Stimulated activated CD4-positive, alpha-beta T cell treated with anti-CD3 and anti-CD28 coated beads, Interleukin-12 subunit alpha, Interleukin-12 subunit beta, amount 100 ng/mL, for 24 hours (primary cell): ENCODE measurements around the gene TMEM82.

ENCODE experiments used
- DNase-seq, 2 experiments: peaks; one replicate each; pipeline ENCODE4 v3.0.0-alpha.2; 2020; ENCODE audit warnings: low read depth in 2 of 2

Gene TMEM82

DNA sequence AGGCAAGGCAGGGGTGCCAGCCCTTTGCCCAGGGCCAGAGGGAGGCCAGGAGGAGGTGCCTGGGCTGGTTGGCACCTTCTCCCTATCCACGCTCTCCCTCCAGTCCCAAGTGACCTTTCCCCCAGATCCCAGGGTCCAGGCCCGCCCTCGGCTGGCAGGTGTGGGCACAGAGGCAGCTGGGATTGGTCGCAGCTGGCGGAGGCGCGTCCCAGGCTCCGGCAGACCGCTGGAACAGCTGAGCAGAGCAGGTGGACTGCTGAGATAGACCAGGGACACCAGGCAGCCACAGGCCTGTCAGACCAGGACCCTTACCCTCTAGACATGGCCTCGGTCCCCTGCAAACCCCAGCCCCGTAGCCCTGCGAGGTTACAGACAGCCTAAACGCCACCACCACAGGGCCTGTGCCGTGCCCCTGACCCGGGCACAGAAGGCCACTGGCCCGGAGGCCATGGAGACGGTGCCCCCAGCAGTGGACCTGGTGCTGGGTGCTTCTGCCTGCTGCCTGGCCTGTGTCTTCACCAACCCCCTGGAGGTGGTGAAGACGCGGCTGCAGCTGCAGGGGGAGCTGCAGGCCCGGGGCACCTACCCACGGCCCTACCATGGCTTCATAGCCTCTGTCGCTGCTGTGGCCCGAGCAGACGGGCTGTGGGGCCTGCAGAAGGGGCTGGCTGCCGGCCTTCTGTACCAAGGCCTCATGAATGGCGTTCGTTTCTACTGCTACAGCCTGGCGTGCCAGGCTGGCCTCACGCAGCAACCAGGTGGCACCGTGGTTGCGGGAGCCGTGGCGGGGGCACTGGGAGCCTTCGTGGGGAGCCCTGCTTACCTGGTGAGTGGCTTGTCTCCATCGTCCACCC lies 6.0 kb upstream of the TMEM82 start, which contains the start of gene SLC25A34:
Gene SLC25A34 (plus strand): TSS at position 221 of the 854 bp plus-strand sequence. CDS start 228 bp downstream, at position 449.
- DNase-seq: no peak

DNA sequence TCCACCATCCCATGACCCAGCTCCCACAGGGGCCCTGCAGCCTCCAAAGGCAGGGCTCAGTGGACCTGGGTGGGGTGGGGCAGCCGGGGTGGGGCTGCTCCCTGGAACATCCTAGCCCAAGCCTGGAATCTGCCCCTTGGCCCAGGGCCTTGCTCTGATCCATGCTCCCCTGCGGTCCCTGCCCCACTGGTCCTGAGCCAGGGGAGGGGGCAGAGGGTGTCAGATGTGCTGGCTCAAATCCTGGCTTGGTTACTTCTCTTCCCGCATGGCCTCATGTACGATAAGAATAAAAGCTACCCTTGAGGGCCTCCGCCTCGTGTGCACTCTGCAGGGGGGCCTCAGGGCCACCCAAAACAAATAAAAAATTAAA lies 5.4 kb upstream of the TMEM82 start:
- DNase-seq: no peak

DNA sequence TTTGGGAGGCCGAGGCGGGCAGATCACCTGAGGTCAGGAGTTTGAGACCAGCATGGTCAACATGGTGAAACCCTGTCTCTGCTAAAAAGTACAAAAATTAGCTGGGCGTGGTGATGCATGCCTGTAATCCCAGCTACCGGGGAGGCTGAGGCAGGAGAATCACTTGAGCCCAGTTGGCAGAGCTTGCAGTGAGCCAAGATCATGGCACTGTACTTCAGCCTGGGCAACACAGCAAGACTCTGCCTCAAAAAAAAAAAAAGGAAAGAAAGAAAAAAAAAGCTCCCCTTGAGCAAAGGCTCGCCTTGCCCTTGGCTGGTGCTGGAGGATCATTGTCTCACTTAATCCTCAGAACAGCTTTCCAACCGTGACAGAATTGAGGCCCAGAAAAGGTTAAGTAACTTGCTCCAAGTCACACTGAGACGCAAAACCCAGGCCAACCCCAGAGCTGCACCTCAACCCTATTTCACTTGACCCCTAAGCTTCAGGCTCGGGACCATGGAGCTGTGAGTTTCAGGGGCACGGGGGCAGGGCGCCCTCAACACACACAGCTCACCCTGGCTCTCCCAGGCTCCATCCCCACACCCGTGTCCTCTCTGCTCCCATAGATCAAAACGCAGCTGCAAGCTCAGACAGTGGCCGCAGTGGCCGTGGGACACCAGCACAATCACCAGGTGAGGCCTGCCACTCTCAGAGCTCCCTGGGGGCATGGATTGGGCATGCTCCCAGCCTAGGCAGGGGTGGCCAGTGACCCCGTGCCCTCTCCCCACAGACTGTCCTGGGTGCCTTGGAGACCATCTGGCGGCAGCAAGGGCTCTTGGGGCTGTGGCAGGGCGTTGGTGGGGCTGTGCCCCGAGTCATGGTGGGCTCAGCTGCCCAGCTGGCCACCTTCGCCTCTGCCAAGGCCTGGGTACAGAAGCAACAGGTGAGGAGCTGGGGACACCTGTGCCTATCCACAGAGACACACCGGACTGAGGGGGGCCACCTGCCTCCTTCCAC lies 4.7 kb upstream of the TMEM82 start:
- DNase-seq: no peak

DNA sequence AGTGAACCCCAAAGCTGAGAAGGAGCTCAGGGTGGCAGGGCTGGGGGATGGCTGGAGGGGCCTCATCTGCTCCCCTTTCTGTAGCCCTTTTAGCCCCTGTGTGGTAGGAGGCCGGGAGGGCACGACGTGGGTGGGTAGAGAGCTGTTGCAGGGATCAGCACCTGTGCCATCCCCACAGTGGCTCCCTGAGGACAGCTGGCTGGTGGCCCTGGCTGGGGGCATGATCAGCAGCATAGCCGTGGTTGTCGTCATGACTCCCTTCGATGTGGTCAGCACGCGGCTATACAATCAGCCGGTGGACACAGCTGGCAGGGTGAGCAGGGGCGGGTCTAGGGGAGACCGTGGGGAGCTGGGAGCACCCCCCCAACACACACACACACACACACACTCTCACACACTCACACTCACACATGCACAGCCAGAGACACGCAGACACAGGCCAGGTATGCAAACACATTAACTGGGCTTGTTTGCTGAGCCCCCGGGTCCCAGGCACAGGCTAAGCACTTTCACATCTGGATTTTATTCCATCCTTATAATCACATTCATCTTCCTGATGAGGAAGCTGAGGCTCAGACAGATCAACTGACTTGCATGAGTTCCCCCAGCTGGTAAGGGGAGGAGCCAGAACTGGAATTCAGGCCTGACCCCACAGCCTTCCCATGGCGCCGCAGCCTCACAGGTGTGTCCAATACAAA lies 3.7 kb upstream of the TMEM82 start:
- DNase-seq: no peak

DNA sequence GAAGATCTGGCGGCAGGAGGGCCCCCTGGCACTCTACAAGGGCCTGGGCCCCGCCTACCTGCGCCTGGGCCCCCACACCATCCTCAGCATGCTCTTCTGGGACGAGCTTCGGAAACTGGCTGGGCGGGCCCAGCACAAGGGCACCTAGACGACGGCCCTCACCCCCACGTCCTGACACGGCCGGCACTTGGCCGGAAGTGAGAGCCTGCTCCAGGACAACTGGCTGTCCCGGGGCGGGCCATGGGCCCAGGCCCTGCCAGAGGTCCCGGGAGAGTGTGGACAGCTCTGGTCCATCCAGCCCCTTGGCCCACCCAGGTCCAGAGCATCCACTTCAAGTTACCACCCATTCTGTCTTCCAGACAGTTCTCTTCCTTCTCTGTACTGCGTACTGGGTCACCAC lies 3.0 kb upstream of the TMEM82 start:
- no peak for DNase-seq

DNA sequence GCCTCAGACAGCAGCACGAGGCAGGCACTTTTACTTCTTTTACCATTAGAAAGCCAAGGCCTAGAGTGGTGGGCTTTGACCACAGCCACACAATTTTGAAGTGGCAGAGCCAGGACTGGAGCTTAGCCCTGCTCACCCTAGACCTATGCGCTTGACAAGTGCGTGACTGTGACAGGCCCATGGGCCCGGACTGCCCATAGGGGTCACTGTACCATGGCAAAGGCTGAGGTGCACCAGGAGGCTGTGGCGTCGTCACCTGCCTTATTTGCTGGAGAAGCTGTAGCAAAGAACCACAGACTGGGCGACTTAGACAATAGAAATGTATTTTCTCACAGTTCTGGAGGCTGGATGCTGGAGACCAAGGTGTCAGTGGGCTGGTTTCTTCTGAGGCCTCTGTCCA lies 2.6 kb upstream of the TMEM82 start:
- DNase-seq: no peak

DNA sequence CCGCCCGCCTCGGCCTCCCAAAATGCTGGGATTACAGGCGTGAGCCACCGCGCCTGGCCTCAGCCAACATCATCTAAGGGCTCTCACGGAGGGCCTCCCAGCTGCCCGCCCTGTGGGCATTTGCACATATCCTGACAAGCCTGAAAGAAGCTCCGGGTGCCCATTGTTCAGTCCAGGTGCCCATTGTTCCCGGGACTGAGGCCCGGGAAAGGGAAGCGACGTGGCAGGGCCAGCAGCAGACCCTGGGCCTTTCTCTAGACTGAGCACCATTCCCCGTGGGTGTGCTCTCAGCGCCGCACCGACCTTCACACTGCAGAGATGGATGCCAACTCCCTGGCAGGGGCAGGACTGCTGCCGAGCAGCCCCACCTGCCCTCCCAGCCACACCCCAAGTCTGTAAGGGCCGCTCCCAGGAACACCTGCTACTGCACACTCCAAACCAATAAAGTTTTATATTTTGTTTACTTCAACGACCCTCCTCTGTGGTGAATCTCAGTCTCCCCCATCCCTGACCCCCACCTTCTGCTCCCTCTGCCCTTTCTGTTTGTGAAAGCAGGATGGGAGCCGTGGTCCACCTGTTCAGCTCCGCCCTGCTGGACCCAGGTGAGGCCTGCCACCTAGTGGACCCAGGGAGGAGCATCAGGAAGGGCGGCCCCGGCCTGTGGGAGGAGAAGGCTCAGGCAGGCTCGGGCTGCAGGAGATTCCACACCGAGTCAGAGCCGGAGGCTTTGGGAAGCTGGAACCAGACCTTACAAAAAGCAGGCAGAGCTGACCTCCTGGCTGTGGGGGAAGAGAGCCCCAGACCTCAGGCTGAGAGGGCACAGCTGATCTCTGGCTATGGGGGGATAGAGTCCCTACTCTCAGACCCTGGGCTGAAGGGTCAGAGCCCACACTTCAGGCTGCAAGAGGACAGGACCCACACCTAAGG lies 1.1 kb upstream of the TMEM82 start:
- peak; percentile 21 to 64 for DNase-seq

DNA sequence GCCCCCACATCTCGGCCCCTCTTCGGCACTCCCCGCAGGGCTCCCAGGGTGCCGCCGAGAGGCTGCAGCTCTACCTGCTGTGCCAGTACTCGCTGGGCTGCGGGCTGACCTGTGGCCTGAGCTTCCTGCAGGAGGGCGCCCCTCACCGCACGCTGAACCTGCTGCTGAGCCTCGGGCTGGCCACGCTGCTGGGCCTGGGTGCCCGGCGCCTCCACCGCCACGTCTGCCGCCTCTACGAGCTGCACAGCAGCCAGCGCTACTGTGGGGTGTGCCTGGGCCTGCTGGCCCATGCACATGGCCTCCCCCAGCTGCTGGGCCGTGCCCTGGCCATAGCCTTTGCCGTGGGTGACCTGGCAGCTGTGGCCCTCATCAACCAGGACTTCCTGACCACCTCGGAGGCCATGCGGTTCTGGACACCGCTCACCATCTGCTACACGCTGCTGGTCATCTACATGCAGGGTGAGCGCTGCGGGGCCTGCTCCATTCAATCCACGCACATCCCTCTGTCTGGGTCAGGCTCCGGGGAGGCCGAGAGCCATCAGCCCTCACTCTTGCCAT lies 1.9 kb downstream of the TMEM82 start:
- DNase-seq: no peak

DNA sequence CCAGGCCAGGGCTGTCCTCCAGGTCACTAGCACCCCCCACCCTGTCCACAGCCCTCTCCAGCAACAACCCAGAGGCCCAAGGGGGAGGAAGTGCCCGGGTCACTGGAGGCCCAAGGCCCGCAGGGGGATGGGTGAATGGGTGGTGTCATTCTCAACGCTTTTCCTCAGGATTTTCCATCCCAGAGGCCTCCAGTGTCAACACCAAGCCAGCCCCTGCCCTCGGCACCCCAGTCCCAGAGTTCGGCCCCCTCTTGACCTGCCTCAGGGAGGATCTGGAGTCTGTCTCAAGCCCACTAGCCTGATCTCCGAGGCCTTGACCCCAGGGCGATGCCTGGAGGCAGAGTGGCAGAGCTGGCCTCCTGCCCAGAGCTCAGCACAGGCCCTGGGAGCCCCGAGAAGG lies 5.1 kb downstream of the TMEM82 start:
- DNase-seq: no peak

DNA sequence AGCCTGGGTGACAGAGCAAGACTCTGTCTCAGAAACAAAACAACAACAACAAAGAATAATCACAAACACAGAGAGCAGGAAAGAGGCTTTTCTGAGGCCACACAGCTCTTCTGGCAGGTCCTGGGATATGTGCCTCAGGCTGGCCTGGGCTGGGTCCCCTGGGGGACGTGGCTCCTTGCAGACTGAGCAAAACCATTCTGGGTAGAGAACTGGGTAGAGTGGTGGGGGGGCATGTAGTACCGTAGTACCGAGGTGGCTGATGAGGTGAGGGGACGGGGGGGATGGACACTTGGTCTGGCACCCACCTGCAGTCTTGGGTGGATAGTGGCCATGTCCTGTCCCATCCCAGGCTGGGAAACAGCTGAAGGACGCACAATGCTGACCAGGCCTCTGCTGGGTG lies 6.0 kb downstream of the TMEM82 start:
- DNase-seq: no peak

DNA sequence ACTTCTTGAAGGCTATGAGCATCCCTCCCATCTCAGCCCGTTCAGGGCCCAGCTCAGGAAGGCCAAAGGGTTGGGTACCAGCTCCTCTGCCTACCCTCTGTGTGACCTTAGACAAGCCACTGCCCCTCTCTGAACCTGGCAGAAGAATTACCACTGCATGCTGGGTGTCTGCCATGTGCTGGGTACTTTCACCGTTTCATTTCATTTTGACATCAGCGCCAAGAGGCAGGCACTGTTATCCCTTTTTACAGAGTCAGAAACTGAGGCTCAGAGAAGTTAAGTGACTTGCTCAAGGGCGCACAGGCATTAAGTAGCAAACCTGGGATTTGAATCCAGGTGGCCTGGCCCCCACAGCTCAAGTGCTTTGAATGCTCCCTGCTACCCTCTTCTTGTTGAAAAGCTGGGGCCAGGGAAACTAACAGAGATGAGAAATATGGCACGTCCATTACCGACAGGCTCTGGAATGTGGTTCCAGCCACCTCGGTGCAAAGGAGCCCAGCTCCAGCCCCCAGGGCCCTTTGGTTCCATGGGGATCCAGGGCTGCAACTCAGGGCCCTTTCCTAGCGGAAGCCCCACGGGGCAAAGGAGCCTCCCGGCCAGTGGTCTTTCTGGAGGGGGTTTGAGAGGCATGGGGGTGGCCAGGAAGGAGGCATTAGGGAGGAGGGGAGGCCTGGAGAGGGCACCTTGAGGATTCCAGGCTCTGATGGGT lies 6.5 kb downstream of the TMEM82 start:
- no peak for DNase-seq

DNA sequence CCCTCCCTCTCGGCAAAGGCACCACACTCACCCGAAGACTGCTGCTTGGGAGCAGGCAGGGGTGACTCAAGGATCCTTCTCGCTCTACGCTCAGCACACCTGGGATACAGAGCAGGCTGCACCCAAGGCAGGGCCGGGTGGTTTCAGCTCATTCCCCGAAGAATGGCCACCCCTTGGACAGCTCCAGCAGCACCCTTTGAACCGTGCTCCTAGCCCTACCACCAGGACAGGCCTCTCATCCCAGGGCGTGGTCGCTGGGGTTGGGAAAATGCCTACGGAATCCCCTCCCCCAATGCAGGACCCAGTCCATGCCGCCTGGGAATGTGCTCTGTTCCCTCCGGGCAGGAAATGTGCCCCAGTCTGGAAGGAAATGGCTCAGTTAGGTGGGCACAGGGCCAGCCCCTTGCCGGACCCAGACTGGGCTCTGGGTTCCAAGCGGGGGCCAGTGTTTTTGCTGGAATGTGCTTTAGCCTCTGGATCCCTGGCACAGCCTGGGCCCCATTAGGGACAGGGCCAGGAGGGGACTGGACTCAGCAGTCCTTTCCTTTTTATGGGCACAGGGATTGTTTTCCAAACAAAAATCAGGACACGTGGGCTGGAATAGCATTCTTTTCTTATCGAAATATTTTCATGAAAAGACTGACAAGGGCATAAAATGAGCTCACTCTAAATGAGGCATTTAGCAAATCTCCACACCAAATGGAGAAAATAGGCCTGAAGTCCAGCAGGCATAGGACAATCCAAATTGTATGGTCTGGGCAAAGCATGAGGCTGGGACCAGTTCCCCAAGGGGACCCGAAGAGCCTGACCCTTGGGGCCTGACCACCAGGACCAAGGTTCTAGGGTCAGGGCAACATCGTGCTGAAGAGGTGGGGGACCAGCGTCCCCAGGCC lies 7.3 kb downstream of the TMEM82 start:
- DNase-seq: no peak

DNA sequence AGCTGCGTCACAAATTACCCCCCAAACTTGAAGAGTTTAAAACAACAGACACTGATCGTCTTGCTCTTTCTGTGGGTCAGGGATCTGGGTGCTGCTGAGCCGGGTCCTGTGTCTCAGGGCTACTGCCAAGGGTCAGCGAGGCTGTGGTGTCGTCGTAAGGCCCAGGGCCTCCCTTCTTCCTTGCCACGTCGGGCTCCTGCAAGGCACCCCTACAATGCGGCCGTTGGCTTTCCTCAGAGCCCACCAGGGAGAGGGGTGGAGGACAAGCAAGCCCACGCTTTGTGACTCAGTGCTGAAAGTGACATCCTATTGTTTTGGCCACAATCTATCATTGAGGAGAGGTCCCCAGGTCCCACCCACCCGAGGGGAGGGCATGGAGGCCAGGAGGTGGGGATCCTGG lies 8.6 kb downstream of the TMEM82 start:
- DNase-seq: no peak

DNA sequence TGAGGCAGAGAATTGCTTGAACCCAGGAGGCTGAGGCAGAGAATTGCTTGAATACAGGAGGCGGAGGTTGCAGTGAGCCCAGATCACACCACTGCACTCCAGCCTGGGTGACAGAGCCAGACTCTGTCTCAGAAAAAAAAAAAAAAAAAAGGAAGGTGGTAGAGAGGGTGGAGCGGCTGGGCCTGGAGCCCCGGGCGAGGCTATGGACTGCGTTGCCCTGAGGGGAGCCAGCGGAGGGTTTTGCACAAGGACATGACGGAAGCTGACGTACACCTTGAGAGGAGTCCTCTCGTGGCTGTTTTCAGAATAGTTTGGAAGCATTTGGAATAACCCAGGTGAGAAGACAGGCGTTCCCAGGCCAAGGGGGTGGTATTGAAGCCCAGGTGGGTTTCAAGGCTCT lies 9.4 kb downstream of the TMEM82 start:
- DNase-seq: no peak

DNA sequence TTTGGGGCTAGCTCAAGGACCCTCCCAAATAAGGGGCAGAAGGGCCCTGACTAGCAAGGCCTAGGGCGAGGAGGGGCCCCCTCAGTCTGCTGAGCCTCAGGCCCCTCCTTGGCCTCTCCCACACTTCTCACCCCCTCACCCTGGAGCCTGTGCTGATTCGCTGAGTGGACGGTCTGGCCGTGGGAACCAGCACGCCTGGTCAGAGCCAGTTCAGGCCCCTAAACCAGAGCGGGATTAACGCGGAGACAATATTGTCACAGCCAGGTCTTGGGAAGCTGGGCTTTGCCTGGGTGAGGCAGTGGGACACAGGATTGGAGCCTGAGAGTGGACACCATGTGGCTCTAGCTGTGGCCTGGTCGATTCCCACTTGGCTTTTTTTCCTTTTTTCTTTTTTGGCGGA lies 11.5 kb downstream of the TMEM82 start:
- DNase-seq: no peak

DNA sequence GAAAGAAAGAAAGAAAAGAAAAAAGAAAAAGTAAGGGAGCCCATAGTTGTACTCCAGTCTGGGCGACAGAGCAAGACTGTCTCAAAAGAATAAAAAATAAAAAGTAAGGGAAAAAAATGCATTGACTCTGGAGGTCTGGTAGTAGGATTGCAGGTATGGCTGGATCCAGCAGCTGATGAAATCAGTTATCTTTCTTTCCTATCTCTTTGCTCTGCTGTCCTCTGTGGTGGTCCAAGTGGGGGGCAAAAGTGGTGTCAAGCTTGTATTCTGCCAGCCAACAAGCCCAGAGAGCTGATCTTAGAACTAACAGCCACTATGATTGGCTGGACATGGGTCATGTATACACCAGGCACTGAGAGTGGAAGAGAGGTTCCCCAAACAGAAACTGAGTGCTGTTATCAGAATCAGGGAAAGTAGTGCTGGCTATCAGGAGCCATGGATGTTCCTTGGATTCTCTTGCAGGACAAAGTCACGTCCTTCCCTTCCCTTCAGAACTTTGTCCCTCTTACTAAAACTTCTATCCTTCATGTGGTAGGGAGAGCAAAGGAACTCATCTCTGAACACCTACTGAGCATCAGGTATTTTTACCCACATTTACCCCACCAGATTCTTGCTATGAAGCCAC lies 12.8 kb downstream of the TMEM82 start:
- no peak for DNase-seq

DNA sequence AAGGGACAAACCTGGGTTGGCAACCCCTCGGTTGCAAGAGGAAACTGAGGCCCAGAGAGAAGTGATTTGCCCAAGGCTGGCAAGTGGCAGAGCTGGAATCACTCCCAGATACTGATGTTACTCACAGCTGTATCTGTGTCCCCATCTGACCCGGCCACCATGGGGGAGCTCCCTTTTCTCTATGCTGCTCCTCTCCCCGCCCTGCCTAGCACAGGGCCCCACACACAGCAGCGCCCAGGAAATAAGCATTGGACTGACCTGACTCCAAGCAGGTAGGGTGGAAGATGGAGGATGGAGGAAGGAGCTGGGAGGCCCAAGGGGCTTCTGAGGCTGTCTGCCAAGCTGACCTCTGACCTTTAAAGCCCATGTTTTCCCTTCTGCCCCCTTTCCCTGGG lies 13.3 kb downstream of the TMEM82 start:
- DNase-seq: no peak
